Measurements from ENCODE around the gene NFASC.

DNA sequence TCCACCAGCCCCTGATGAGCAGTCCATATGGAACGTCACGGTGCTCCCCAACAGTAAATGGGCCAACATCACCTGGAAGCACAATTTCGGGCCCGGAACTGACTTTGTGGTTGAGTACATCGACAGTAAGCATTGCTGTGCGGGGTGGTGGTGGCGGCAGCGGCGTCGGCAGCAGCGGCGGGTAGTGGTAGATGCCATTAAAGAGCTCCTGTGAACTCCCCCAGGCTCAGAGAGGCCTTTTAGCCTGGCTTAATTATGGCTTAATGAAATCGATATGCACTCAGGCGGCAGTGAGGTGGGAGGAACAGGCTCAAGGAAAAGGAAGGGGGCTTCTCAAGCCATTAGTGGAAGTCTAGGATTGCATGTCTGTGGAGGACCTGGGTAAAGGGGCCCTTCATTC is 130.5 kb downstream of the NFASC start:
- TF ChIP-seq, protein P1, sequence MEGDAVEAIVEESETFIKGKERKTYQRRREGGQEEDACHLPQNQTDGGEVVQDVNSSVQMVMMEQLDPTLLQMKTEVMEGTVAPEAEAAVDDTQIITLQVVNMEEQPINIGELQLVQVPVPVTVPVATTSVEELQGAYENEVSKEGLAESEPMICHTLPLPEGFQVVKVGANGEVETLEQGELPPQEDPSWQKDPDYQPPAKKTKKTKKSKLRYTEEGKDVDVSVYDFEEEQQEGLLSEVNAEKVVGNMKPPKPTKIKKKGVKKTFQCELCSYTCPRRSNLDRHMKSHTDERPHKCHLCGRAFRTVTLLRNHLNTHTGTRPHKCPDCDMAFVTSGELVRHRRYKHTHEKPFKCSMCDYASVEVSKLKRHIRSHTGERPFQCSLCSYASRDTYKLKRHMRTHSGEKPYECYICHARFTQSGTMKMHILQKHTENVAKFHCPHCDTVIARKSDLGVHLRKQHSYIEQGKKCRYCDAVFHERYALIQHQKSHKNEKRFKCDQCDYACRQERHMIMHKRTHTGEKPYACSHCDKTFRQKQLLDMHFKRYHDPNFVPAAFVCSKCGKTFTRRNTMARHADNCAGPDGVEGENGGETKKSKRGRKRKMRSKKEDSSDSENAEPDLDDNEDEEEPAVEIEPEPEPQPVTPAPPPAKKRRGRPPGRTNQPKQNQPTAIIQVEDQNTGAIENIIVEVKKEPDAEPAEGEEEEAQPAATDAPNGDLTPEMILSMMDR (IDR thresholded peaks at IDR 0.05), result no peak
- TF ChIP-seq POLR2AphosphoS5 (IDR thresholded peaks at IDR 0.05), result no peak

Measured in suprapubic skin (tissue), 3 donors.